GM18520 (cell line): Measurements from ENCODE around the gene THADA.

ENCODE experiments used
- ATAC-seq: cut with Tn5 transposase; IDR thresholded peaks from one replicate; pipeline ENCODE4 v1.9.1; 2021; ENCODE audit not compliant: unreplicated experiment

Gene THADA

DNA sequence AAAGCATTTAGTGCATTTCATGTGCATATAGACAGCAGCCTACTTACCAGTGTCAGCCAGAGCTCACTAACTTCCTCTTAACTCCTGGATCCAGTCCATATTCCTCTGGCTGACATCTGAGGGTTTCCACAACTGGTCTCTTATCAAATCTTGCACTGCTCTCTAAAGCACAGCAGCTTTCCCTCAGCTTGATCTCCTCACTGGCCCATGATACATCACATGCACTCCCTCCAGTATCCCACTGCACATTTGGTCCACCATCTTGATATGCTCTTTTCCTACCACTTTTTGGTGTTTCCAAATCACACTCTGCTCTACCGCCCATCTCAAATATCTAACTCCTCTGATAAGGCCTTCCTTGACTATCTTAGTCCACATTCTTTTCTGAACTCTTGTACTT lies 264.4 kb downstream of the THADA start:
- no peak for ATAC-seq

GRCh38 chr2:43329637-43330036 lies 266.2 kb downstream of the THADA start:
- ATAC-seq, result no peak

DNA sequence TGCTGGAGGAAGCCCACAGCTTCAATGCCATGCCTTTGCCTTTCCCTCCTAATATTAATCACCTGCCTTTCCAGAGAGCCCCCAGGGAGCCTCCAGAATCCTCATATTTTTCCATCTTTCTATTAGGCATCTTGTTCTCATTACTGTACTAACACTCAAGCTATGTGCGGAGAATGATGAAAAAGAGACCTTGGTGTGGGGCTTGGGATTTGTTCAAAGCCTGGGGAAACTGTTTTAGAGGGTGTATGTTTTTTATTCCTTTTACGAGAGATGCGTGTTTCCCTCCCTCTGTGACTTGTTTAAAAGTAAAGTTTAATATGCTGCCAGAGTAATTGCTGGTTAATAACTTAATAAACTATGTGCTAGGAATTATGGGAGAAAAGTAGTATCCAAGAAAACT lies 267.0 kb downstream of the THADA start:
- ATAC-seq, result no peak

- ATAC-seq, result no peak
Observed at GRCh38 chr2:43328133-43328532, 267.7 kb downstream of the THADA start.

GRCh38 chr2:43327119-43327518 lies 268.7 kb downstream of the THADA start:
- no peak for ATAC-seq

DNA sequence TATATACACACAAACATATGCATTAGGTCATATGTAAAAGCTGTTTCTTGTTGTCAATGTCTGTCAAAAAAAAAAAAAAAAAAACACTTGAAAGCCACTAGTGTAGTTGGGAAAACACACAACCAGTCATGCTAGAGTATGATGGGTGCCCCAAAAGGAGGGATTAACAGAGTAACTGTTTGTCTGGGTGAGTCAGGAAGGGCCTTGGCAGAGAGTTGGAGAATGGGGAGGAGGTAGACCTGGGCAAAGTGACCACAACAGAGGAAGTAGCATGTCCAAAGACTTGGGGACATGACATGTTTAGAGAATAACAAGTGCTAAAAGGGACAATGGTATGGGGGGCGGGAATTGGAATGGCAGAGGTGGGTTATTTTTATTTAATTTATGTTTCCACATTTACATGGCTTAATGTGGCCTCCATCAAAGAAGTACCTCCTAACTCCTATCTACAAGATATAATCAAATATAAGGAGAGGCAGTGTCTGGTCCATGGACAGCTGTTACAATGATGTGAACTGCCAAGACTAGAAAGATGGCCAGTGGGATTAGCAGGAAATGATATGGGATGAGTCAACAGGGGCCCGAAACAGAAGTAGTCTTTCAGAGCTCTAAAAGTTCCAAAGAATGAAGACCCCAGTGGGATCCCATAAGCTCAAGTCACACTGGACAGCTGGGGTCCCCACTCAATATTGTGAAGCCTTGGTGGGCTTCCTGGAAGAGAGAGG lies 269.6 kb downstream of the THADA start:
- ATAC-seq, result no peak

GRCh38 chr2:43325107-43325811 lies 270.6 kb downstream of the THADA start:
- no peak for ATAC-seq

- no peak for ATAC-seq
Observed at GRCh38 chr2:43324259-43325106, 271.4 kb downstream of the THADA start.

GRCh38 chr2:43323857-43324256 lies 272.0 kb downstream of the THADA start:
- no peak for ATAC-seq

GRCh38 chr2:43321446-43321845 lies 274.4 kb downstream of the THADA start:
- no peak for ATAC-seq

DNA sequence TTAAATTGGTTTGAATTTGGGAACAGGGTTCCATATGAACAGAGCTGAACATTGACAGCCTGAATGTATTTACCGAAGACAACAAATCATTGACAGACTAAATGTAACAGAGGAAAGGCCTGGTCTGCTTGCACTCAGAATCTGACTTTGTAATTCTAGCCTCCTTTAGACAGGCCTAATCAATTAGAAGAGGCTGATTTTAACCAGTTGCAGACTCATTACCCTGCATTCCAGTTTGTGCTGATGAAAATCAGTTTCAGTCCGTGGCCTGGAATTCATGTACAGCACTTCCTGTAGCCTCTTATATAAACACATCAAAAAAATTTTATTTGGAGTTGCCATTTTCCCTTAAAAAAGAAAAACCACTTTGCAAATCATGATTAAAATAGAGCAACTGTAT lies 276.3 kb downstream of the THADA start:
- no peak for ATAC-seq

- no peak for ATAC-seq
Observed at GRCh38 chr2:43318791-43319190, 277.0 kb downstream of the THADA start.

GRCh38 chr2:43317680-43318079 lies 278.2 kb downstream of the THADA start:
- ATAC-seq, result no peak

GRCh38 chr2:43317194-43317593 lies 278.6 kb downstream of the THADA start:
- ATAC-seq, result no peak

- ATAC-seq, result no peak
Observed at GRCh38 chr2:43315482-43315881, 280.4 kb downstream of the THADA start.

GRCh38 chr2:43314299-43314927 lies 281.4 kb downstream of the THADA start:
- ATAC-seq, result no peak

GRCh38 chr2:43313642-43314017 lies 282.2 kb downstream of the THADA start:
- no peak for ATAC-seq

GRCh38 chr2:43312755-43313641 lies 282.8 kb downstream of the THADA start:
- ATAC-seq, result no peak

DNA sequence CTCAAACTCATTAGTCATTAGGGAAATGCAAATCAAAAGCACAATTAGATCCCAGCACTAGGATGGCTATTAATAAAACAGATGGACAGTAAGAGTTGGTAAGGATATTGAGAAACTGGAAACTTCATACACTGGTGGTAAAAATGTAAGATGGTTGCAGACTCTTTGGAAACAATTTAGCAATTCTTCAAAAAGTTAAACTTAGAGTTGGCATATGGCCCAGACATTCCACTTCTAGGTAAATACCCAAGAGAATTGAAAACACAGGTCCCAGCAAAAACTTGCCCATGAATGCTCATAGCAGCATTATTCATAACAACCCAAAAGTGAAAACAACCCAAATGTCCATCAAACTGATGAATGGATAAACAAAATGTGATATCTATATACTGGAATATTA lies 284.6 kb downstream of the THADA start:
- ATAC-seq, result no peak

DNA sequence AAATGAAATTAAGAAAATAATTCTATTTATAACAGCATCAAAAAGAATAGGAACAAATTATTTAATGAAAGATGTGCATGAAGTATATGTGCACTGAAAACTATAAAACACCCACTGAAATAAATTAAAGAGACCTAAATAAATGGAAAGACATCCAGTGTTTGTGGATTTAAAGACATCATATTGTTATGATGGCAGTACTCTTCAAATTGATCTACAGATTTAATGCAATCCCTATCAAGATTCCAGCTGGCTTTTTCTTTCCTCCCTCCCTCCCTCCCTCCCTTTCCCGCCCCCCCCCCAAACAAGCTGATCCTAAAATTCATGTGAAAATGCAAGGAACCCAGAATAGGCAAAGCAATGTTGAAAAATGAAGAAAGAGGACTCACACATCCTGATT lies 285.9 kb downstream of the THADA start:
- ATAC-seq, result no peak
